HFF-Myc (cell line): ENCODE data around the gene KANK4.

Source experiments
- DNase-seq: peaks from one replicate; pipeline ENCODE4 v3.0.0-alpha.2; 2011; ENCODE audit warnings: low read depth; ENCODE audit errors: extremely low read depth
- H3K4me3 ChIP-seq: replicated peaks from 2 replicates; pipeline ENCODE4 v1.5.1; 2011; ENCODE audit warnings: low read depth, mild to moderate bottlenecking, control low read depth, low read length
- TF ChIP-seq, protein P1 (sequence below): IDR thresholded peaks from 2 replicates; pipeline ENCODE4 v1.5.1; 2012; ENCODE audit warnings: mild to moderate bottlenecking, low read depth, low read length, control low read depth; ENCODE audit errors: missing control alignments

Gene KANK4

DNA sequence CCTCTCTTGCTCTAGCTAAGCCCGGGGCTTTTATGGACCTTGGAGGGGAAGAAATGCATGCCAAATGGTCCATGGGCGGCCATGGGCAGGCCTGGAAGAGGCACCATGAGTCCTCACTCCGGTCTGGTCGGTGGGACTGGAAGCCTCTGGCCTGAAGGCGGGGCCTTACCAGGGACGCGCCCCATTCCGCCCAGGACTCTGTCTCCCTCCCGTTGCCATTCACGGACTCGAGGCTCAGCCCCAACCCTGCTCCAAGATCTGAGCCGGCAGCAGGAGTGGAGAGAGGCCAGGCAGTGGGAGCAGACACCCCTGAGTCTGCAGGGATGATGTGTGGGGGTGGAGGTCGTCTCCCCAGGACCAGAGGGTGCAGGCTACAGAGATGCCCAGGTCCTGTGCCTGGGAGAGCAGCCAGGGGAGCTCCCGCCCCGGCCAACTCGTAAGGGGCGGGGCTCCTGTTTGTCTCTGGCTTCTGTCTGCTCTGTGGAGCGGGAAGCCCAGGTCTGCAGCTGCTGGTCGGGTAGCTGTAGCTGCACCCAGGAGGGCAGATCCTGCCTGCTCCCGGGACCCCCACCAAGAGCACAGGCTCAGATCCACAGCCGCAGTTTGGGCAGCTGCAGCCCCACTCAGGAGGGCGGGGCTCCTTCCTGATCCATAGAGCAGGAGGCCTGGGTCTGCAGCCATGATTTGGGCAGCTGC lies 8.3 kb upstream of the KANK4 start:
- no peak for DNase-seq
- H3K4me3 ChIP-seq: no peak overlapping the region
- TF ChIP-seq, protein P1, sequence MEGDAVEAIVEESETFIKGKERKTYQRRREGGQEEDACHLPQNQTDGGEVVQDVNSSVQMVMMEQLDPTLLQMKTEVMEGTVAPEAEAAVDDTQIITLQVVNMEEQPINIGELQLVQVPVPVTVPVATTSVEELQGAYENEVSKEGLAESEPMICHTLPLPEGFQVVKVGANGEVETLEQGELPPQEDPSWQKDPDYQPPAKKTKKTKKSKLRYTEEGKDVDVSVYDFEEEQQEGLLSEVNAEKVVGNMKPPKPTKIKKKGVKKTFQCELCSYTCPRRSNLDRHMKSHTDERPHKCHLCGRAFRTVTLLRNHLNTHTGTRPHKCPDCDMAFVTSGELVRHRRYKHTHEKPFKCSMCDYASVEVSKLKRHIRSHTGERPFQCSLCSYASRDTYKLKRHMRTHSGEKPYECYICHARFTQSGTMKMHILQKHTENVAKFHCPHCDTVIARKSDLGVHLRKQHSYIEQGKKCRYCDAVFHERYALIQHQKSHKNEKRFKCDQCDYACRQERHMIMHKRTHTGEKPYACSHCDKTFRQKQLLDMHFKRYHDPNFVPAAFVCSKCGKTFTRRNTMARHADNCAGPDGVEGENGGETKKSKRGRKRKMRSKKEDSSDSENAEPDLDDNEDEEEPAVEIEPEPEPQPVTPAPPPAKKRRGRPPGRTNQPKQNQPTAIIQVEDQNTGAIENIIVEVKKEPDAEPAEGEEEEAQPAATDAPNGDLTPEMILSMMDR: no peak

DNA sequence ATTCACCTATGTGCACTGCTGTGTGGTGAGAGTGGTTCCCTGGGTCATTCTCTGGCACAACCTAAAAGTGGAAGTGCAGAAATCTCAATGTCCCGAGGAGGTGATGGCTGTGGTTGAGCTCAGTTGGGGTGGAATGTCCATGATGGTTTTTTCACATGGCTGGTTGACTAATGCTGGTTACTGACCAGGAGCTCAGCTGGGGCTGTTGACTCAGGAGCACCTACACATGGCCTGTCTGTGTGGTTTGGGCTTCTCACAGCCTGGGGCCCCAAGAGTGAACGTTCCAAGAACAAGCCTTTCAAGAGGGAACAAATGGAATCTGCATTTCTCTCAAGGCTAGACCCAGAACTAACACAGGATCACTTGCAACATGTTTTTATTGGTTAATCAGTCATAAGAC lies 6.4 kb upstream of the KANK4 start:
- H3K4me3 ChIP-seq: no peak overlapping the region
- no peak for DNase-seq
- TF ChIP-seq, protein P1: no peak

DNA sequence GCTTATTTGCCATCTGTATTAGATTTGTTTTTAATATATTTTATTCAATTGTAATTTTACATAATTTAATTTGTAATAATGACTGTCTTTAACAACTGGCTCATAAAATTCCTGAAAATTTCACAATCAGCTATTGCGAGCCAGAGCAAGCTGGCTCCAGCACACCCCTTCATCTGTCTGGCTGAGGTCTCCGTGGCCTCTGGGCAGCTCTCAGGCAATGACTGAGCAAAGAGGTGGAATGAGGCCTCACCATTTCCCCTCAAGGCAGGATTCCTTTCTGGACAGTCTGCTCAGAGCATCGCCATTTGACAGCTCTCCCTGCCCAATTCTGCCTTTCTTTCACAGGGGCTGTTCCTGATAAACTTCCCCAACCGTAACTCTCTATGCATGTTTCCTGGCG lies 5.8 kb upstream of the KANK4 start:
- no peak for DNase-seq
- TF ChIP-seq, protein P1: no peak
- no peak overlapping the region for H3K4me3 ChIP-seq

DNA sequence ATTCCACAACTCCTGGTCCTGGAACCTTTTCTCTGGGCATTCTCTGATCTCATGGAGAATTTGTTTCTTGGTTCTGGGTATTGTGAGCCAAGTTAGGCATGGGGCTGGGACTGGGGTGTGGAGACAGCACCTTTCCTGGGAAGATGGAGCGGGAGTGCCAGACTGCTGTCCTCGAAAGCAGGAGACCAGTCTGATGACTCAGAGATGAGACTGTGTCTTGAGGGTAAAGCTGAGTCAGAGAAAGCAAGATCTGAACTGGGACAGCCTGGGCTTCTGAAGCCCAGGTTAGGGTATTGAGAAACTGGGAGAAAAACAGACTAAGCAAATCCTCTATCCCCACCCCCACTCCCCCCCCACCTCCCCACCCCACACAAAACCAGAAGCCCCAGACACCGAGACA lies 2.2 kb upstream of the KANK4 start:
- TF ChIP-seq, protein P1: no peak
- no peak overlapping the region for H3K4me3 ChIP-seq
- peak; percentile 15 for DNase-seq

DNA sequence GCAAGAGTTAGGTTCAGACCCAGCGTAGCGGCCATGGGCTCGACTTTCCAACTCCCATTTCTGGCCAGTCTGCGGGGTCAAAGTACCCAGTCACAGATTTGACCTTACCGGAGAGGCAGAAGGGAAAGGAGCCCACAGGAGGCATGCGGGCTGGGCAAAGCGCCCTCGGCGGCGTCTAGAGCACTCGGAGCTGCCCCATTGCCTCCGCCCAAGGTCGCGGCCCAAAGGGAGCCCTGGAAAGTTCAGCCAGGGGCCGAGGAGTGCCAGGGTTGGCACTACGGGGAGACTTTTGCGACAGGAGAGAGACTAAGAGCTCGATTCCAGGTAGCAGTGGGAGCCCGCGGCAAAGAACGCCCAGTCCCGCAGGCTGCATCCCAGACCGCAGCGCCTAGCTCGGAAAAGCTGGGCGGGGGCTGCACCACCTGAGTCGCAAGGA lies 896 bp downstream of the KANK4 start:
- no peak for DNase-seq
- no peak overlapping the region for H3K4me3 ChIP-seq

DNA sequence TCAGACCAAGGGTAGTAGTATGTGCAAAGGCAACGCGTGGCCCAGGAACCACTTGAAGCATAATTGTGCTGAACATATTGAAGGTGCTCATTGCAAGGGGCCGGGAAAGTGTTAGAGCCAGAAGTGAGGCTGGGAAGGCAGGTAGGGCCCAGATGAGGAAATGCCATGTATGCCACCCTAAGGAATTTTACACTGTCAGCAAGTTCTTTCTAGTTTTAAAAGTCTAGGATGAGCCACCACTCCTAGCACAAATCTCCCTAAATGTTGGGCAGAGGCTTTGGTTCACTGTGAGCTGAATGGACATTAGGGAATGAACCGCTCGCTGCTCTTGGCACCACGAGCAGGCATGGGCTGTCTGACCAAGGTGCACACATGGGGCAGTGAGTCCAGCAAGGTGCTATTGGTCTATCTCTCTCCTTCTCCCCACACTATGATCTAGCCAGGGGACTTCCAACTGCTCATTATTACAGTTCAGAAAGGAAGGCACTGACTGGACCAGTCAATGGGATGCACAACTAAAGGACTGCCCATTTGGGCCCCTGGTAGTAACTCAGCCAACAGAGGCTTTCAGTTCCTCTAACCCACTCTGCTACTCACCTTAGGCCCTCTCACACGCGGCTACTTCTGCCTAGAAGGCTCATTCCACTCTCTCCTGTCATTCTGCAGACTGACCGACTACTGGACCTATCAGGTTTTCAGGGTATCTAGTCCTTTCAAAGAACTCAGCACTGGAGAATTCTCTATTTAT lies 2.0 kb downstream of the KANK4 start:
- no peak for DNase-seq
- TF ChIP-seq, protein P1: no peak
- H3K4me3 ChIP-seq: no peak overlapping the region

More for the DNA sequence above, 896 bp downstream of the KANK4 start:
- TF ChIP-seq, protein P1: no peak
